ENCODE results near the gene SCAI.
A peak's percentile ranks its signal among the peaks of the same experiment; 100 is the strongest.

DNA sequence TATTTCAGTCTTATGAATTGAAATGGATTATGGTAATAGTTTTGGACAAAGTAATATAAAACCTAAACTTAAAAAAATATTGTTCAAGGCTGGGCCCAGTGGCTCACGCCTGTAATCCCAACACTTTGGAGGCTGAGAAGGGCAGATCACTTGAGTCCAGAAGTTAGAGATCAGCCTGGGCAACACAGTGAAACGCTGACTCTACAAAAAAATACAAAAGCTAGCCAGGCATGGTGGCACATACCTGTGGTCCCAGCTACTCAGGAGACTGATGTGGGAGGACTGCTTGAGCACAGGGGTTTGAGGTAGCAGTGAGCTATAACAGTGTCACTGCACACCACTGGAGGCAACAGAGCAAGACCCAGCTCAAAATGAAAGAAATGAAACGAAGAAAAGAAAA is 81.9 kb downstream of the SCAI start:
- TF ChIP-seq, protein P1, sequence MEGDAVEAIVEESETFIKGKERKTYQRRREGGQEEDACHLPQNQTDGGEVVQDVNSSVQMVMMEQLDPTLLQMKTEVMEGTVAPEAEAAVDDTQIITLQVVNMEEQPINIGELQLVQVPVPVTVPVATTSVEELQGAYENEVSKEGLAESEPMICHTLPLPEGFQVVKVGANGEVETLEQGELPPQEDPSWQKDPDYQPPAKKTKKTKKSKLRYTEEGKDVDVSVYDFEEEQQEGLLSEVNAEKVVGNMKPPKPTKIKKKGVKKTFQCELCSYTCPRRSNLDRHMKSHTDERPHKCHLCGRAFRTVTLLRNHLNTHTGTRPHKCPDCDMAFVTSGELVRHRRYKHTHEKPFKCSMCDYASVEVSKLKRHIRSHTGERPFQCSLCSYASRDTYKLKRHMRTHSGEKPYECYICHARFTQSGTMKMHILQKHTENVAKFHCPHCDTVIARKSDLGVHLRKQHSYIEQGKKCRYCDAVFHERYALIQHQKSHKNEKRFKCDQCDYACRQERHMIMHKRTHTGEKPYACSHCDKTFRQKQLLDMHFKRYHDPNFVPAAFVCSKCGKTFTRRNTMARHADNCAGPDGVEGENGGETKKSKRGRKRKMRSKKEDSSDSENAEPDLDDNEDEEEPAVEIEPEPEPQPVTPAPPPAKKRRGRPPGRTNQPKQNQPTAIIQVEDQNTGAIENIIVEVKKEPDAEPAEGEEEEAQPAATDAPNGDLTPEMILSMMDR (conservative IDR thresholded peaks at IDR 0.05; ENCODE audit: low read depth, low read length): no peak
- TF ChIP-seq POLR2A (IDR thresholded peaks at IDR 0.05; ENCODE audit: low read depth, low read length): no peak
- TF ChIP-seq SMC3 (IDR thresholded peaks at IDR 0.05; ENCODE audit: low read depth, low read length): no peak
- TF ChIP-seq MXI1 (IDR thresholded peaks at IDR 0.05; ENCODE audit: borderline replicate concordance, low read depth, low read length): no peak
- no peak for TF ChIP-seq FOS (IDR thresholded peaks at IDR 0.05; ENCODE audit: low read depth, low read length)
- no peak for TF ChIP-seq BHLHE40 (IDR thresholded peaks at IDR 0.05; ENCODE audit: low read depth, low read length)
- peak; percentile 85 for TF ChIP-seq MAFK (IDR thresholded peaks at IDR 0.05; ENCODE audit: low read depth, low read length)
- TF ChIP-seq CHD1 (IDR thresholded peaks at IDR 0.05; ENCODE audit: low read depth, low read length): no peak
- TF ChIP-seq NFE2L2 (IDR thresholded peaks at IDR 0.05; ENCODE audit: low read depth, low read length): no peak
- TF ChIP-seq, protein P2, sequence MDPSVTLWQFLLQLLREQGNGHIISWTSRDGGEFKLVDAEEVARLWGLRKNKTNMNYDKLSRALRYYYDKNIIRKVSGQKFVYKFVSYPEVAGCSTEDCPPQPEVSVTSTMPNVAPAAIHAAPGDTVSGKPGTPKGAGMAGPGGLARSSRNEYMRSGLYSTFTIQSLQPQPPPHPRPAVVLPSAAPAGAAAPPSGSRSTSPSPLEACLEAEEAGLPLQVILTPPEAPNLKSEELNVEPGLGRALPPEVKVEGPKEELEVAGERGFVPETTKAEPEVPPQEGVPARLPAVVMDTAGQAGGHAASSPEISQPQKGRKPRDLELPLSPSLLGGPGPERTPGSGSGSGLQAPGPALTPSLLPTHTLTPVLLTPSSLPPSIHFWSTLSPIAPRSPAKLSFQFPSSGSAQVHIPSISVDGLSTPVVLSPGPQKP (IDR thresholded peaks at IDR 0.05; ENCODE audit: borderline replicate concordance, low read depth, low read length): no peak
